G401.6 (cell line): ENCODE data around the gene HES1.

Source experiments
- FAIRE-seq: peaks from 2 replicates; lab custom pipeline; 2012; peaks lifted over from hg19 to GRCh38; lab: Jason Lieb, UNC

HES1 gene

GRCh38 chr3:194168994-194169393 is 33.0 kb downstream of the HES1 start:
- FAIRE-seq: no peak

GRCh38 chr3:194169595-194169994 is 33.6 kb downstream of the HES1 start:
- FAIRE-seq: no peak

- FAIRE-seq: no peak
These were observed 34.8 kb downstream of the HES1 start for GRCh38 chr3:194170793-194171192.

GRCh38 chr3:194174406-194174805 is 38.5 kb downstream of the HES1 start:
- FAIRE-seq: no peak

GRCh38 chr3:194174980-194175379 is 39.0 kb downstream of the HES1 start:
- no peak for FAIRE-seq

- FAIRE-seq: no peak
These were observed 40.5 kb downstream of the HES1 start for GRCh38 chr3:194176274-194176991.

- no peak for FAIRE-seq
These were observed 41.2 kb downstream of the HES1 start for GRCh38 chr3:194177141-194177540.

DNA sequence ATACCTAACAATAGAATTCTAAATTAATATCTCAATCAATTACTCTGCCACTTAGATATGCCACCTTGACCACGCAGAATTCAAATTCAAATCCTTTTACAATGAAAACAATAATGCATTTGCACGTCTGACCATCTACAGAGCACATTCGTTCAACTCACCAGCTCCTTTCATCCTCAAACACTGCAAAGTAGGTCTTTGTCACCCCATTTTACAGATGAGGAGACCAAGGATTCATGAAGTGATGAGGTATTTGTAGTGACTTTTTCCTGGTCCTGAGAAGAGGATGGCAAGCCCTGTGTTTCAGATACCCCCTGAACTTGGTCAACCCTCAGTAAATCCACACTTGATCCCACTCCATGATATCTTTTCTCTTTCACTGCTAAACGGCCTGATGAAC is 42.2 kb downstream of the HES1 start:
- no peak for FAIRE-seq

GRCh38 chr3:194178669-194179068 is 42.7 kb downstream of the HES1 start:
- FAIRE-seq: no peak

DNA sequence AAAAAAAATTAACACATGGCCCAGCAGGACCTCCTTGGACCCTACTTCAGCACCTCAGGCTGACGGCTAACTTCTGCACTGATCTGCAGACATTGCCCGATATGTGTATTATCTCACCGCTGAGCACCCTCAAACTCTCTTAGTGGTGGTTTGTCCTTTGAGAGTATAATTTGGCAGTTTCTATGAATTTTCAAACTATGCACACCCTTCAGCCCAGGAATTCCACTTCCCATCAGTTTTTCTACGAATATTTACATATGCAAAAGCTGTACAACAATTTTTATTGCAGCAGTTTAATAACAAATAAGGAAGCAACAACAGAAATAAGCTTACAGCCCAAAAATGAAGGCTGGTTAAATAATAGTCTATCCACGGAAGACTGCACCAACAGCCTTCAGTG is 44.6 kb downstream of the HES1 start:
- FAIRE-seq: no peak

DNA sequence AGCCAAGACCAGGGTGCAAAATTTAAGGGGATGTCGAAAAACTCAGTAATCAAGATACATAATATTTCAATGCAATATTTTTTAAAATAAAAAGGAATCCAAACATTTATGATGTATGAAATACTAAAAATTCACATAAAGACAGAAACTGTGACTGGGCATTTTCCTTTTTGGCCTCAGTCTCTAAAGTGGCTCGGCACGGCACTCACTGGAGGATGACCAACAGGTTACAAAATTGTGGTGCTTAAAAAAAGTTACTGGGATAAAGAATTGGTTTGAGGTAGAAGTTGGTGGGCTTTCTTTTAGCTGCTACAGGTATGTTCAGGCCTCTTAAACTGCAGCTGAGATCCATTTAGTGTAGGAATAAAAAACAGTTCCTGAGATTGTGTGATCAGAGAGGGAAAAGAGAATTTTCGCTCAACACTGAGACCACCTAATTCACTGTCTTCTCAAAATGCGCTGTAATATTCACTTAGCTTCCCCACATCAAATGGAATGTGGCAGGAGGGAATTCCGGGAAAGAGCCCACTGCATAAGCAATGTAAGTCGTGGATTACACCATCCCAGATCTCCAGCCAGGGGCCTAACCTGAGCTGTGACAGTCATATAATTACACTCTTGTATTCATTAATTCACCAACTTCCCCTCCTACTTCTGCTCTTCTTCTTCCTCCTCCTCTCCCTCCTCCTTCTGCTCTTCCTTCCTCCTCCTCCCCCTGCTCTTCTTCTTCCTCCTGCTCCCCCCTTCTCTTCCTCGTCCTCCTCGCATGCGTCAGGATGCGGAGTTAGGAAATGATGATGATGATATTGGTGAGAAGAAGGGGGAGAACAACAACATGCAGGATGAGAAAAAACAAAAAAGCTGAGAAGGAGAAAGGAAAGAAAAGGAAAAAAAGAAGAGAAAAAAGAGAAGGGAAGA is 45.9 kb downstream of the HES1 start:
- FAIRE-seq: no peak

DNA sequence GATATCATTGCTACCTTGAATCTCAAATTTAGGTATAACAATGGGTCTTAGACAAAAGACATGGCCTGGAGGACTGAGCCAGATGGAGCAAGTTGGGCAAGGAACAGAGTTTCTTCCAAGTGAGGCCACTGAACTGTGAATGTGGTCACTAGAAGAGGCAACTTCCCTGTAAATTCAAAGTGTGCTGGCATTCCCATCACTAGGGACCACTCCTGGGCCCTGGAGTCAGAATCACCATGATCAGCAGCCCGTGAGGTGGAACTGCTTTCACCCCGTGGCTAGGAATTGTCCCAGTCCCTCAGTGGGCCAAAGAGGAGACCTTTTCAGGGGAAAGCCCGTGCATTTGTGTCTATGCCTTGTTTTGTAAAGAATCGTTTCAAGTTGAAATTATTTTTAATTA is 47.3 kb downstream of the HES1 start:
- FAIRE-seq: no peak

GRCh38 chr3:194184265-194184751 is 48.4 kb downstream of the HES1 start:
- no peak for FAIRE-seq

DNA sequence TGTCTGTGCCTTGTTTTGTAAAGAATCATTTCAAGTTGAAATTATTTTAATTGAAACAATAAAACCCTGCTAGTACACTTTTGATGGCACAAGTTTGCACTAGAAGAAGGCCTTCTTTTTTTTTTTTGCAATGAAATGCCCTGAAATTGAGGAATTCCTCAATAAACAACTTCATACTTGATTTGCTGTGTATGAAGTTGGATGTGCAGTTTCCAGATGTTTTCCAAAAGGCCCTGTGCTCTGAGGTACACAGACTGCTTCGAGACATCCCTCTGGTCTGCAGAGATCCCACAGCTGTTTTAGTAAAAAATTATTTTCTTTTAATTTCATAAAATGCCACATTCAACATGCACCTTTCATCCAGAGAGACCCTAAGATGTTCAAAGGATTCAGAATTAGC is 48.9 kb downstream of the HES1 start:
- no peak for FAIRE-seq

- no peak for FAIRE-seq
These were observed 49.3 kb downstream of the HES1 start for GRCh38 chr3:194185221-194185620.

- no peak for FAIRE-seq
These were observed 51.4 kb downstream of the HES1 start for GRCh38 chr3:194187233-194187944.
